HEK293 (cell line): Measurements from ENCODE around the gene PRUNE2.
A peak's percentile ranks its signal among the peaks of the same experiment; 100 is the strongest.

Experiments used
- CTCF ChIA-PET: fragments of 350-600 bp; formaldehyde crosslinking; extraction: SDS; loops from one replicate; lab custom pipeline; 2021; ENCODE audit warnings: antibody characterized with exemption; lab: Yijun Ruan, JAX
- POLR2A ChIA-PET: fragments of 300-600 bp; formaldehyde crosslinking; extraction: SDS; loops from one replicate; lab custom pipeline; 2020; ENCODE audit warnings: antibody characterized with exemption, inconsistent platforms; lab: Yijun Ruan, JAX
- H3K27ac ChIP-seq: fragments of 200-500 bp; sonication (Bioruptor generic); 2 replicates; pipeline ENCODE4 v1.5.1; 2014; ENCODE audit warnings: low read depth, low read length, control low read depth, inconsistent platforms; ENCODE audit errors: extremely low read depth
- H3K36me3 ChIP-seq, 2 experiments: fragments of 200-500 bp in 1 of 2; sonication (Bioruptor generic) in 1 of 2; 1 replicate in 1 of 2; 2 replicates in 1 of 2; pipeline ENCODE4 v1.5.1; 2014 to 2017; ENCODE audit warnings: inconsistent platforms in 2 of 2, low read length in 2 of 2; ENCODE audit not compliant: control insufficient read depth in 2 of 2, insufficient read depth in 1 of 2
- H3K4me1 ChIP-seq: fragments of 200-500 bp; sonication (Bioruptor generic); 2 replicates; pipeline ENCODE4 v1.5.1; 2014; ENCODE audit warnings: mild to moderate bottlenecking, low read length, inconsistent platforms; ENCODE audit not compliant: control insufficient read depth, insufficient read depth
- H3K4me3 ChIP-seq: 2 replicates; pipeline ENCODE4 v1.5.1; 2011; ENCODE audit warnings: low read depth, mild to moderate bottlenecking, control low read depth, low read length, moderate library complexity
- H3K9me3 ChIP-seq: fragments of 200-500 bp; sonication (Bioruptor generic); 2 replicates; pipeline ENCODE4 v1.5.1; 2014; ENCODE audit warnings: low read depth, low read length, inconsistent platforms; ENCODE audit not compliant: control insufficient read depth, insufficient read depth
- GLIS2 ChIP-seq: fragments of 450-650 bp; formaldehyde crosslinking; IDR thresholded peaks from 2 replicates; pipeline ENCODE4 v1.5.1; 2016; ENCODE audit warnings: missing biosample characterization, missing genetic modification characterization
- KLF9 ChIP-seq: fragments of 450-650 bp; formaldehyde crosslinking; IDR thresholded peaks from 2 replicates; pipeline ENCODE4 v1.5.1; 2016; ENCODE audit warnings: missing biosample characterization, missing genetic modification characterization, low read depth
- SETDB1 ChIP-seq: IDR thresholded peaks from one replicate; pipeline ENCODE4 v1.6.1; 2017; ENCODE audit warnings: mild to moderate bottlenecking, low read length, moderate library complexity, mixed read lengths; ENCODE audit not compliant: insufficient read length
- YY1 ChIP-seq: fragments of 450-650 bp; formaldehyde crosslinking; IDR thresholded peaks from 2 replicates; pipeline ENCODE4 v1.5.1; 2018; ENCODE audit warnings: missing biosample characterization, missing genetic modification characterization
- ZBTB48 ChIP-seq: fragments of 450-650 bp; formaldehyde crosslinking; IDR thresholded peaks from 2 replicates; pipeline ENCODE4 v1.5.1; 2016; ENCODE audit warnings: missing biosample characterization, missing genetic modification characterization
- ZIC2 ChIP-seq: fragments of 450-650 bp; formaldehyde crosslinking; IDR thresholded peaks from 2 replicates; pipeline ENCODE4 v1.5.1; 2016; ENCODE audit warnings: missing biosample characterization, missing genetic modification characterization
- ZNF174 ChIP-seq: fragments of 450-650 bp; formaldehyde crosslinking; IDR thresholded peaks from 2 replicates; pipeline ENCODE4 v1.5.0; 2017; ENCODE audit warnings: missing biosample characterization, mild to moderate bottlenecking, missing genetic modification characterization
- ZNF292 ChIP-seq: fragments of 450-650 bp; formaldehyde crosslinking; IDR thresholded peaks from 2 replicates; pipeline ENCODE4 v1.5.1; 2016; ENCODE audit warnings: low read depth, missing biosample characterization, missing genetic modification characterization, borderline replicate concordance
- ZNF366 ChIP-seq: fragments of 450-650 bp; formaldehyde crosslinking; conservative IDR thresholded peaks from 2 replicates; pipeline ENCODE4 v1.5.1; 2016; ENCODE audit warnings: missing biosample characterization, missing genetic modification characterization
- ZNF426 ChIP-seq: fragments of 450-650 bp; formaldehyde crosslinking; IDR thresholded peaks from 2 replicates; pipeline ENCODE4 v1.5.1; 2017; ENCODE audit warnings: missing biosample characterization, missing genetic modification characterization, mild to moderate bottlenecking, inconsistent platforms, moderate library complexity
- ZNF610 ChIP-seq: fragments of 450-650 bp; formaldehyde crosslinking; IDR thresholded peaks from 2 replicates; pipeline ENCODE4 v1.5.1; 2016; ENCODE audit warnings: missing biosample characterization, missing genetic modification characterization, borderline replicate concordance
- ZNF626 ChIP-seq: fragments of 450-650 bp; sonication (Bioruptor Pico); formaldehyde crosslinking; IDR thresholded peaks from 2 replicates; pipeline ENCODE4 v1.5.1; 2018; ENCODE audit warnings: missing biosample characterization, missing genetic modification characterization, inconsistent platforms
- ZNF654 ChIP-seq: fragments of 450-650 bp; formaldehyde crosslinking; IDR thresholded peaks from 2 replicates; pipeline ENCODE4 v1.5.1; 2016; ENCODE audit warnings: low read depth, missing biosample characterization, missing genetic modification characterization
- ZNF747 ChIP-seq: fragments of 450-650 bp; formaldehyde crosslinking; IDR thresholded peaks from 2 replicates; pipeline ENCODE4 v1.5.1; 2016; ENCODE audit warnings: missing biosample characterization, missing genetic modification characterization
- ZNF776 ChIP-seq: fragments of 450-650 bp; formaldehyde crosslinking; IDR thresholded peaks from 2 replicates; pipeline ENCODE4 v1.5.0; 2017; ENCODE audit warnings: missing biosample characterization, missing genetic modification characterization, borderline replicate concordance
- TF ChIP-seq, protein P1 (sequence below): fragments of 450-650 bp; formaldehyde crosslinking; IDR thresholded peaks from 2 replicates; pipeline ENCODE4; 2016; ENCODE audit warnings: missing biosample characterization, missing genetic modification characterization
- TF ChIP-seq, protein P2 (sequence below): fragments of 450-650 bp; formaldehyde crosslinking; IDR thresholded peaks from 2 replicates; pipeline ENCODE4 v1.5.1; 2017; ENCODE audit warnings: missing biosample characterization, missing genetic modification characterization
- TF ChIP-seq, protein P3 (sequence below): fragments of 450-650 bp; formaldehyde crosslinking; IDR thresholded peaks from 2 replicates; pipeline ENCODE4 v1.5.1; 2016; ENCODE audit warnings: missing biosample characterization, missing genetic modification characterization

Gene PRUNE2

DNA sequence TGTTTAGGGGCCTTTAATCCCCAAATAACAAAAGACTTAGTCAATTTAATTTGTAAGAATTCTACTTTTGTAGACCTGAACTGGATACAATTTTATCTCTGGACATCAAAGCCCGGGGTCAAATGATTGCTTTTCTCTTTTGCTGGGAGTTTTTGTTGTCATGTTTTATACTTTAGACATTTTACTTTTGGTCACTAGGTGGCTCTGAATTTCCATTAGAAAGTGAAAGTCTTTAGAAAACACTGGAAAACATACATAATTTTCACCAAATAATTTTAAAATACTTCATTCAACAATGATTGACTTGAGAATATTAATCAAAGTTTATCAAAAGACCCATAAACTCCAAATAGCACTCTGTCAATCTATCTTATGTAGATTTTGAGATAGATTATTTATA, 144.5 kb downstream of the PRUNE2 start:
- no peak overlapping the region for H3K27ac ChIP-seq
- POLR2A ChIA-PET: no interaction called here
- TF ChIP-seq ZNF292 (tag by site-specific recombination): no peak
- TF ChIP-seq, protein P1, sequence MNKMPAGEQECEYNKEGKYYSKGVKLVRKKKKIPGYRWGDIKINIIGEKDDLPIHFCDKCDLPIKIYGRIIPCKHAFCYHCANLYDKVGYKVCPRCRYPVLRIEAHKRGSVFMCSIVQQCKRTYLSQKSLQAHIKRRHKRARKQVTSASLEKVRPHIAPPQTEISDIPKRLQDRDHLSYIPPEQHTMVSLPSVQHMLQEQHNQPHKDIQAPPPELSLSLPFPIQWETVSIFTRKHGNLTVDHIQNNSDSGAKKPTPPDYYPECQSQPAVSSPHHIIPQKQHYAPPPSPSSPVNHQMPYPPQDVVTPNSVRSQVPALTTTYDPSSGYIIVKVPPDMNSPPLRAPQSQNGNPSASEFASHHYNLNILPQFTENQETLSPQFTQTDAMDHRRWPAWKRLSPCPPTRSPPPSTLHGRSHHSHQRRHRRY (tag by site-specific recombination): no peak
- TF ChIP-seq ZNF426 (tag by site-specific recombination): no peak
- no peak for TF ChIP-seq ZNF747
- TF ChIP-seq ZNF654: peak; percentile 34
- TF ChIP-seq, all 188 proteins: peak for 1
- CTCF ChIA-PET: interaction anchor here (0.6 to 1.7 kb wide), 8 partner anchors 14 to 463 kb away, joined by 3 to 10 read pairs (median 4); no protein-coding TSS in a partner anchor
- Histone ChIP-seq H3K4me3 (no peak overlapping the region), H3K9me3 (no peaks in the 10 kb centered on the region), H3K4me1 (no peaks in the 10 kb centered on the region), H3K36me3 (no peaks in the 10 kb centered on the region)

DNA sequence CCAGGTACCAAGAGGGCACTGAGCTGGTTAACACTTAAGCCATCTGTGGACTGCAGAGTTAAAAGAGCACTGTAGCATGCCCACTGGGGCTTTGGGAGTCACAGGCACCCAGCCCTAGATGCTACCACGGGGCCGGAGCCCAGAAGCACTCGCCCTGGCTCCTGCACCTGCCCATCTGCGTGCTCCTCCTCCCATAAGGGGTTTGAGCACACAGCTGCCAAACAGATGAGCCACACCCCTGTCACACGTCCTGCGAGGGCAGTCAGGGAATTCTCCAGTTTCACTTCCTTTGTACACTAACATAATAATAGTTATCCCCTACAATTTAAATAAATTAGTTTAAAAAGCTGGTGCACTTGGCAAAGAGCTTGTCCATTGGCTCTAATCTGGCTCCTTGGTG, 146.2 kb downstream of the PRUNE2 start:
- Histone ChIP-seq H3K27ac (no peak overlapping the region), H3K9me3 (no peaks in the 10 kb centered on the region), H3K36me3 (no peaks in the 10 kb centered on the region), H3K4me1 (no peaks in the 10 kb centered on the region), H3K4me3 (no peak overlapping the region)
- POLR2A ChIA-PET: no interaction called here
- TF ChIP-seq ZNF366 (tag by site-specific recombination) (no peak), ZIC2 (no peak), ZBTB48 (tag by site-specific recombination) (no peak)
- TF ChIP-seq, protein P2, sequence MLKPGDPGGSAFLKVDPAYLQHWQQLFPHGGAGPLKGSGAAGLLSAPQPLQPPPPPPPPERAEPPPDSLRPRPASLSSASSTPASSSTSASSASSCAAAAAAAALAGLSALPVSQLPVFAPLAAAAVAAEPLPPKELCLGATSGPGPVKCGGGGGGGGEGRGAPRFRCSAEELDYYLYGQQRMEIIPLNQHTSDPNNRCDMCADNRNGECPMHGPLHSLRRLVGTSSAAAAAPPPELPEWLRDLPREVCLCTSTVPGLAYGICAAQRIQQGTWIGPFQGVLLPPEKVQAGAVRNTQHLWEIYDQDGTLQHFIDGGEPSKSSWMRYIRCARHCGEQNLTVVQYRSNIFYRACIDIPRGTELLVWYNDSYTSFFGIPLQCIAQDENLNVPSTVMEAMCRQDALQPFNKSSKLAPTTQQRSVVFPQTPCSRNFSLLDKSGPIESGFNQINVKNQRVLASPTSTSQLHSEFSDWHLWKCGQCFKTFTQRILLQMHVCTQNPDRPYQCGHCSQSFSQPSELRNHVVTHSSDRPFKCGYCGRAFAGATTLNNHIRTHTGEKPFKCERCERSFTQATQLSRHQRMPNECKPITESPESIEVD (tag by site-specific recombination): no peak
- CTCF ChIA-PET: no interaction called here

DNA sequence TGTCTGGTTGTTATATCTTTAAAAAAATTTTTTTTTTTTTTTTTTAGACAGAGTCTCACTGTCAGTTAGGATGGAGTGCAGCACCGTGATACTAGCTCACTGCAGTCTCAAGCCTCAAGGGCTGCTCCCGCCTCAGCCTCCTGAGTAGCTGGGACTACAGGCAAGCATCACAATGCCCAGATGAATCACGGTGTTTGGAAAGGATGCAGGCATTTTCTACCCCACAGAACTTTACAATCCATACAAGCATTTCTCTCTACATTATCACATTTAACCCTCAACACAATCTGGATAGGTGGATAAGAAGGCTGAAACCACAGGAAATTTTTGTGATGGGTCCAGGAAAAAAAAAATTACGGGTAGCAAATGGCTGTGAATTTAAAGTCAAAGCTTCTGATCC, 147.4 kb downstream of the PRUNE2 start:
- Histone ChIP-seq H3K36me3 (no peaks in the 10 kb centered on the region), H3K4me1 (no peaks in the 10 kb centered on the region), H3K4me3 (no peak overlapping the region), H3K9me3 (no peaks in the 10 kb centered on the region), H3K27ac (no peak overlapping the region)
- TF ChIP-seq ZNF366 (tag by site-specific recombination) (no peak), ZNF626 (tag by site-specific recombination) (no peak), YY1 (no peak), ZNF776 (tag by site-specific recombination) (no peak), GLIS2 (tag by site-specific recombination) (no peak), KLF9 (tag by site-specific recombination) (no peak), ZNF174 (tag by site-specific recombination) (no peak), ZNF610 (tag by site-specific recombination) (no peak), SETDB1 (no peak)
- TF ChIP-seq, protein P3, sequence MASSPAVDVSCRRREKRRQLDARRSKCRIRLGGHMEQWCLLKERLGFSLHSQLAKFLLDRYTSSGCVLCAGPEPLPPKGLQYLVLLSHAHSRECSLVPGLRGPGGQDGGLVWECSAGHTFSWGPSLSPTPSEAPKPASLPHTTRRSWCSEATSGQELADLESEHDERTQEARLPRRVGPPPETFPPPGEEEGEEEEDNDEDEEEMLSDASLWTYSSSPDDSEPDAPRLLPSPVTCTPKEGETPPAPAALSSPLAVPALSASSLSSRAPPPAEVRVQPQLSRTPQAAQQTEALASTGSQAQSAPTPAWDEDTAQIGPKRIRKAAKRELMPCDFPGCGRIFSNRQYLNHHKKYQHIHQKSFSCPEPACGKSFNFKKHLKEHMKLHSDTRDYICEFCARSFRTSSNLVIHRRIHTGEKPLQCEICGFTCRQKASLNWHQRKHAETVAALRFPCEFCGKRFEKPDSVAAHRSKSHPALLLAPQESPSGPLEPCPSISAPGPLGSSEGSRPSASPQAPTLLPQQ: no peak
- CTCF ChIA-PET: interaction anchor here (0.9 to 2.0 kb wide), 3 partner anchors 9 to 52 kb away, joined by 3 to 5 read pairs (median 4); no protein-coding TSS in a partner anchor
- POLR2A ChIA-PET: interaction anchor here (0.7 kb wide), 1 partner anchor 371 kb away, joined by 3 read pairs; no protein-coding TSS in a partner anchor
